Mesodermal cell (in vitro differentiated cells): ENCODE results near the gene MAB21L4.

Experiments
- H3K27ac ChIP-seq: 2 replicates; pipeline ENCODE4 v1.7.0; 2013; ENCODE audit warnings: mild to moderate bottlenecking, low read depth, low read length, moderate library complexity; ENCODE audit not compliant: severe bottlenecking
- H3K36me3 ChIP-seq: 2 replicates; pipeline ENCODE4 v1.7.1; 2013; ENCODE audit warnings: mild to moderate bottlenecking, low read length, moderate library complexity; ENCODE audit not compliant: control insufficient read depth, insufficient read depth
- H3K4me1 ChIP-seq: one replicate; pipeline ENCODE4 v1.7.1; 2013; ENCODE audit warnings: mild to moderate bottlenecking, low read length; ENCODE audit not compliant: insufficient read depth, control insufficient read depth, poor library complexity, severe bottlenecking
- H3K4me3 ChIP-seq: 2 replicates; pipeline ENCODE4 v1.7.0; 2013; ENCODE audit warnings: low read length, control low read depth, mild to moderate bottlenecking; ENCODE audit not compliant: insufficient read depth, poor library complexity, severe bottlenecking; ENCODE audit errors: extremely low read depth
- H3K9me3 ChIP-seq: 2 replicates; pipeline ENCODE4 v1.7.1; 2013; ENCODE audit warnings: mild to moderate bottlenecking, low read length, moderate library complexity; ENCODE audit not compliant: control insufficient read depth
- WGBS, 2 experiments: methylation state at CpG; one replicate each; pipeline ENCODE4 v1.1.5; 2013; ENCODE audit warnings: missing lambda C conversion rate in 2 of 2; ENCODE audit not compliant: insufficient coverage in 2 of 2; 5-methylcytosine and 5-hydroxymethylcytosine counted together

The MAB21L4 gene

GRCh38 chr2:240916571-240917008 lies 20.6 kb upstream of the MAB21L4 start:
- H3K9me3 ChIP-seq: no peaks in the 10 kb centered on the region
- H3K4me1 ChIP-seq: peaks cover 18% of the 10 kb centered on the region
- H3K4me3 ChIP-seq: no peak overlapping the region
- H3K27ac ChIP-seq: no peak overlapping the region
- H3K36me3 ChIP-seq: no peaks in the 10 kb centered on the region
- whole genome bisulfite sequencing, 2 experiments: 7 to 9% methylated on average over 16 to 20 of the region's 24 CpGs

GRCh38 chr2:240915526-240916341 lies 19.8 kb upstream of the MAB21L4 start:
- Histone ChIP-seq H3K4me3 (no peak overlapping the region), H3K36me3 (no peaks in the 10 kb centered on the region), H3K27ac (no peak overlapping the region), H3K4me1 (peaks cover 18% of the 10 kb centered on the region), H3K9me3 (no peaks in the 10 kb centered on the region)
- WGBS, 2 experiments: 20 to 28% methylated on average over 25 to 26 of the region's 34 CpGs

GRCh38 chr2:240914645-240915525 lies 18.9 kb upstream of the MAB21L4 start:
- H3K27ac ChIP-seq: no peak overlapping the region
- no peaks in the 10 kb centered on the region for H3K36me3 ChIP-seq
- H3K9me3 ChIP-seq: no peaks in the 10 kb centered on the region
- 72 to 84% methylated on average over 14 to 17 of the region's 25 CpGs for WGBS, 2 experiments
- peaks cover 18% of the 10 kb centered on the region for H3K4me1 ChIP-seq
- H3K4me3 ChIP-seq: no peak overlapping the region

DNA sequence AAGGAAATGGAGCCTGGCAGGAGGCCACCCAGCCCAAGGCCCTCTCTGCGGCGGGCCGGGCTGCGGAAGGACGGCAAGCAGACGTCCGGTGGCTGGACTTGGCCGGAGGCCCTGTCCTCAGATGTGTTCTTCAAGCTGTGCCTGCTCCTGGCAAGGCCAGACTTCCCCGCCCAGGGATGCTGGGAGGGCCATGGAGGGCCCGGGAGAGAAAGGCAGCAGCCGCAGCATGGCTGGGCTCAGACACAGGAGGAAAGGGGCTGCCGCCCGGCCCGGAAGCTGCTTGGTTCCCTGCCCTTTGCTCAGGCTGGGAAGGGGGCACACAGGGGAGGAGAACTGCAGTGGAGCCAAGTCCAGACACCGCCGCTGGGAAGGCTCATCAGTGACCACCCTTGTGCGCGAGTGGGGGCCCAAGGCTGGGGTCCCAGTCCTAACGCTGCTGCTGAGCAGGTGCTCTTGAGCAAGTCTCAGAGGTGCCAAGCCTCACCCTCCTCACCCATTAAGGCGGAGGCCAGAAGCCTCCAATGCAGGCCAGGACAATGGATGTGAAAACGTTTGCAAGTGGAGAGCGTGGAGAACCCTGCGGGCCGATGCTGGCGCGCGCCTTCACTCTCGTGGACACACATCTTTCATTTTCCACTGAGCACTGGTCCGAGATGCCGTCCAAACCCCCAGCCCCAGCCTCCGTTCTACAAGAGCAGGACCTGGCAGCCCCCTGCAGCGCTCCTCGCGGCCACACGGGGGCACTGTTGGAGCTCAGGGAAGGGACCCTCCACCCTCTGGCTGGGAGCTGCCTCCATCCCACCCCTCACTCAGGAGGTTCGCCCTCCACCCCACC lies 18.1 kb upstream of the MAB21L4 start:
- Histone ChIP-seq H3K4me3 (no peak overlapping the region), H3K9me3 (no peaks in the 10 kb centered on the region), H3K27ac (no peak overlapping the region), H3K4me1 (peaks cover 18% of the 10 kb centered on the region), H3K36me3 (no peaks in the 10 kb centered on the region)
- WGBS, 2 experiments: 45 to 66% methylated on average over 26 to 29 of the region's 36 CpGs

DNA sequence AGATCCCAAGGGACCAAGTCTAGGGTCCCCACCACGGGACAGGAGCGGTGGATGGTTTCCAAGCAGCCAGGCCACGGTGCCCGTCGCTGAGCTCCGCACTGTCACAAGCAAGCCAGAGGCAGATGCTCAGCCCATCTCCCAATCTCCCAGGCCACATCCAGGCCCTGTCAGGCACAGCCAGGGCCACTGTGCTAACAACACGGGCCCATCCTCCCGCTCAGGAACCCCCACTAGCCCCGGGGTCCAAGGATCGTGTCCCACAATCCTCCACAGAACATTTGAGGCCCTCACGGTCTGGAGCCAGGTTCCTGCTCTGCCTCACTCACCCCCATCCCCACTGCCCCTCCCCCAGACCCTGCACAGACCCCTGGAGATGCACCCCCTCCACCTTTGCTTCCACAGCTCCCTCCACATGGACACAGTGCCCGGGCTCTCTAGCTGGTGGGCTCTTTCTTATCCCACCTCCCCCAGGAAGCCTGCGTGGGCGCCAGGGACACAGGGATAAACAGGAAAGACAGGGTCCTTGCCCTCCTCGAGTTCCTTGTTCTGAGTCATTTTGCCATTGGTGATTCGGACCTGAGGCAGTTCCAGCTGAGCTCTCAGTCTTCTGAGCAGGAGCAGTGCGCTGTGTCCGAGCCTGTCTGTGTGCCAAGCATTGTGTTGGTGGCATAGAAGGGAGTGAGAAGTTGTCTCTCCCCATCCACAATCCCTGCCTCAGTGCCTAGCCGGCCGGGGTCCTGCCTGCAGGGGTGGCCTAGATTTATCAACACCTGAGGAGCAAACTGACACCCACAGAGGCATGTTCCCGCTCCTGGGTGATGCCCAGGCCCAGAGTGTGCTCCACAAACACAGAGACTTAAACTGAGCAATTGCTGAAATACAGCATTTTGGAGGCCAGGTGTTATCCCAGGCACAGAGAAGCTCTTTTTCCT lies 17.2 kb upstream of the MAB21L4 start:
- Histone ChIP-seq H3K9me3 (no peaks in the 10 kb centered on the region), H3K4me1 (peaks cover 18% of the 10 kb centered on the region), H3K27ac (no peak overlapping the region), H3K36me3 (no peaks in the 10 kb centered on the region), H3K4me3 (no peak overlapping the region)
- 86 to 92% methylated on average over 17 to 19 of the region's 21 CpGs for WGBS, 2 experiments

- Histone ChIP-seq H3K4me3 (no peak overlapping the region), H3K9me3 (no peaks in the 10 kb centered on the region), H3K27ac (no peak overlapping the region), H3K36me3 (no peaks in the 10 kb centered on the region), H3K4me1 (peaks cover 18% of the 10 kb centered on the region)
- 94% methylated on average over 17 to 19 of the region's 20 CpGs for WGBS, 2 experiments
Observed at GRCh38 chr2:240911641-240912265, 15.8 kb upstream of the MAB21L4 start.

- H3K4me1 ChIP-seq: peaks cover 18% of the 10 kb centered on the region
- WGBS, 2 experiments: 83 to 86% methylated on average over 9 to 13 of the region's 17 CpGs
- H3K4me3 ChIP-seq: no peak overlapping the region
- no peaks in the 10 kb centered on the region for H3K9me3 ChIP-seq
- no peaks in the 10 kb centered on the region for H3K36me3 ChIP-seq
- H3K27ac ChIP-seq: no peak overlapping the region
Observed at GRCh38 chr2:240909216-240909974, 13.4 kb upstream of the MAB21L4 start.

DNA sequence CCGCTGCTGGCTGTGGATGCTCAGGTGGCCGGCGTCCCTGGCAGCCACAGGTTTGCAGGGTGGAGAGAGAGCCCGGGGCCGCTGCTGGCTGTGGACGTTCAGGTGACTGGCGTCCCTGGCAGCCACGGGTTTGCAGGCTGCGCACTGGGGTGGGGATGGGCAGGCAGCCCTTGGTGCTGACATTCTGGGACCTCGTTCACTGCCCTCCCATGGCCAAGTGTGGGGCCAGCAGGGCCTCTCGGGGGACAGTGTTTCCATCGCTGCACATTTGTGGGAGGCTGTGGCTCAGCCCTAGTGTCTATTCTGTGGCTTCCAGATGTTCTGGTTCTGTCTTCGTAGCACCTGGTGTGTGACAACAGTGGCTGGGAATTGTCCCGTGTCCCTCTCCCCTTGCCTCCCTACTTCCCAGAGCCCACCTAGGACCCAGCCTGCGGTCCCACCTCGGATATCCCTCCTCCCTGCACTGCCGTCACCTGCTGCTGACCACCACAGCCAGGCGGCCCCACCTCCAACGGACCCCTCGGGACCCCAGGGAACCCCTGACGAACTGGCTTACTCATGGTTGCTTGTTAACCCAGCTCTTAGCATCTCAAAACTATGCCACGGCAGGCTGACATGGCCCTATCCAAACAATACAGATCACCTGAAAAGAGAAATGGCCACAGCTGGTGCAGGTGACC lies 11.1 kb upstream of the MAB21L4 start:
- Histone ChIP-seq H3K9me3 (no peaks in the 10 kb centered on the region), H3K27ac (no peak overlapping the region), H3K36me3 (no peaks in the 10 kb centered on the region), H3K4me3 (no peak overlapping the region), H3K4me1 (peaks cover 5% of the 10 kb centered on the region)
- WGBS, 2 experiments: 86 to 89% methylated on average over 16 to 22 of the region's 22 CpGs
